Activated T-cell treated with anti-CD3 and anti-CD28 coated beads, Interleukin-2, amount 50 U/mL, for 72 hours (primary cell): ENCODE measurements around the gene FGFR2. TPM values are rescaled to one million over a fixed set of nuclear protein-coding genes. Genes with fewer than 3 reads are reported as not detected.

Source experiments
- ATAC-seq, 2 donors: fragments of 150-1000 bp; cut with Tn5 transposase; replicated peaks in 1 of 2; 2 replicates each; pipeline ENCODE4 v1.10.0; 2021; ENCODE audit warnings: moderate library complexity in 2 of 2, mild to moderate bottlenecking in 1 of 2
- DNase-seq, 2 donors: peaks; one replicate each; pipeline ENCODE4 v3.0.0; 2021 to 2022; ENCODE audit warnings: mixed read lengths in 1 of 2
- H3K27ac Mint-ChIP-seq: one replicate; pipeline ENCODE4 v1.8.0; 2022; ENCODE audit warnings: mild to moderate bottlenecking, moderate library complexity, mixed read lengths
- H3K27me3 Mint-ChIP-seq: one replicate; pipeline ENCODE4 v1.8.0; 2022; ENCODE audit warnings: low read depth, mixed read lengths
- H3K36me3 Mint-ChIP-seq, 2 donors: one replicate each; pipeline ENCODE4 v1.8.0; 2022; ENCODE audit warnings: mixed read lengths in 2 of 2, mild to moderate bottlenecking in 1 of 2; ENCODE audit not compliant: insufficient read depth in 2 of 2
- H3K4me1 Mint-ChIP-seq: one replicate; pipeline ENCODE4 v1.8.0; 2022; ENCODE audit warnings: low read depth, mixed read lengths
- H3K4me3 Mint-ChIP-seq, 2 donors: one replicate each; pipeline ENCODE4 v1.8.0; 2022; ENCODE audit warnings: mild to moderate bottlenecking in 2 of 2, mixed read lengths in 2 of 2, moderate library complexity in 2 of 2
- H3K9me3 Mint-ChIP-seq, 2 donors: one replicate each; pipeline ENCODE4 v1.8.0; 2022; ENCODE audit warnings: mixed read lengths in 2 of 2
- total RNA-seq, 2 donors: library from RNA; stranded (reverse); gene quantifications; one replicate each; pipeline ENCODE4 v1.2.3, GENCODE V29; 2022

FGFR2 gene
- total RNA-seq, 2 donors from 2014 or later: not detected

DNA sequence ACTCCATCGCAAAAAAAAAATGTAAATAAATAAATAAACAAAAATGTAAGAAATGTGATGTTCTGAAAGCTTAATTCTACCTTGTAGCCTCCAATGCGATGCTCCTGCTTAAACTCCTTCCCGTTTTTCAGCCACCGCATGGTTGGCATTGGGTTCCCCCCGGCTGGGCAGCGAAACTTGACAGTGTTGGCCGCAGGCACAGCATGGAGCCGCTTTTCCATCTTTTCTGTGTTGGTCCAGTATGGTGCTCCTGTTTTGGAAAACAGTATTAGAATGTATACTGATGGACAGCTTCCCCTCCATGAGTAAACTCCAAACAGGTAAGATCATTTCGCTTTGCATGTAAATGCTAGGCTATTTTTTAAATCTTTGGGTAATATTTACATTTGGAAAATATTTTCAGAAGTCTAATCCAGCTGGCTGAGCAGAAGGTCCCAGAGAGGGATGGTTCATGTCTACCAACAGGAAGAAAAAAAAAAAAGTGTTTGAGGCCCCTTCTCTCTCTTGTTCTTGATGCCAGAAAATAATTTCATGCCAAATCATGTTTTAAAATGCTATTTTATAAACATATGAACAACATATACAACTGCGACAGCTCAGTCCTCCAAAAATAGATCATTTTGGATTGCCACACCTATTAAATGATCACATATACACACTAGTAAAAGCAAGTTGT is 46.9 kb downstream of the FGFR2 start:
- H3K4me1 Mint-ChIP-seq: no peaks in the 10 kb centered on the region
- no peaks in the 10 kb centered on the region for H3K9me3 Mint-ChIP-seq
- no peak overlapping the region for H3K4me3 Mint-ChIP-seq
- ATAC-seq (no peak), DNase-seq (no peak)
- H3K27ac Mint-ChIP-seq: no peak overlapping the region
- H3K36me3 Mint-ChIP-seq: no peaks in the 10 kb centered on the region
- H3K27me3 Mint-ChIP-seq: no peaks in the 10 kb centered on the region

DNA sequence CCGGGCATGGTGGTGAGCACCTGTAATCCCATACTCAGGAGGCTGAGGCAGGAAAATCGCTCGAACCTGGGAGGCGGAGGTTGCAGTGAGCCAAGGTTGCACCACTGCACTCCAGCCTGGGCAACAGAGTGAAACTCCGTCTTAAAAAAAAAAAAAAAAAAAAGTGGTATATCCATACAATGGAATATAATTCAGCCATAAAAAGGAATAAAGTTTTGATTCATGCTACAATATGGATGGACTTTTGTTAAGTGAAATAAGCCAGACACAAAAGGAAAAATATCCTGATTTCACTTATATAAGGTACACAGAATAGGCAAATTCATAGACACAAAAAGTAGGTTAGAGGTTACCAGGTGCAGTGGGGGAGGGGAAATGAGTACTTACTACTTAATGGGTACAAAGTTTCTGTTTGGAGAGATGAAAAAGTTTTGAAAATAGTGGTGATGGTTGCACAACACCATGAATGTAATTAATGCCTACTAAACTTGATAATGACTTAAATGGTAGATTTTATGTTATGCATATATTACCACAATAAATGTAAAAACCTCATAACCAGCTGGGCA is 53.9 kb downstream of the FGFR2 start:
- no peak overlapping the region for H3K4me3 Mint-ChIP-seq
- no peaks in the 10 kb centered on the region for H3K27me3 Mint-ChIP-seq
- DNase-seq (no peak), ATAC-seq (no peak)
- H3K4me1 Mint-ChIP-seq: no peaks in the 10 kb centered on the region
- no peak overlapping the region for H3K27ac Mint-ChIP-seq
- H3K9me3 Mint-ChIP-seq: no peaks in the 10 kb centered on the region
- no peaks in the 10 kb centered on the region for H3K36me3 Mint-ChIP-seq

DNA sequence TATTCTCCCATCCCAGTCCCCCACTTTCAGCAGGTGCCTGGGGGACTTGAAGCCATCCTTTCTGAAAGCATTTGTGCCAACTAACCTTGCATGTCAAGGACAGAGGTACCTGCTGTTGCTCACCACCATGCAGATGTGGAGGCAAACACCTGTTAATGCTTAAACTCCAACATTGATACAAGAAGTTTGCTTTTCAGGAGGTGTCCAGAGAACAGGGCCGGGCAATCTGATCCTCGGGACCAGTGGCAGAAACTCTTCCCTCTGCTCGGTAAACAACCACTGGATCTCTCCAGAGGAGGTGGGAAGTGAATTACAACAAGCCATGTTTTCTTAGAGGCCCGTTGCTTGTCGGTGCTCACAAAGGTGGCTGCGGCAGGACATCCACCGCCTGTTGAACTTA is 54.7 kb downstream of the FGFR2 start:
- Mint-ChIP-seq H3K4me1 (no peaks in the 10 kb centered on the region), H3K27ac (no peak overlapping the region), H3K27me3 (no peaks in the 10 kb centered on the region)

GRCh38 chr10:121541450-121542120 is 56.7 kb downstream of the FGFR2 start:
- ATAC-seq (no peak), DNase-seq (no peak)

More for the DNA sequence above, 54.7 kb downstream of the FGFR2 start:
- Mint-ChIP-seq H3K4me3 (no peak overlapping the region), H3K9me3 (no peaks in the 10 kb centered on the region), H3K36me3 (no peaks in the 10 kb centered on the region)
- no peak for ATAC-seq
- no peak for DNase-seq

GRCh38 chr10:121540732-121541395 is 57.4 kb downstream of the FGFR2 start:
- no peaks in the 10 kb centered on the region for H3K4me1 Mint-ChIP-seq
- H3K27ac Mint-ChIP-seq: no peak overlapping the region
- no peaks in the 10 kb centered on the region for H3K36me3 Mint-ChIP-seq
- no peak for ATAC-seq
- H3K4me3 Mint-ChIP-seq: no peak overlapping the region
- no peaks in the 10 kb centered on the region for H3K9me3 Mint-ChIP-seq
- no peaks in the 10 kb centered on the region for H3K27me3 Mint-ChIP-seq
- DNase-seq: no peak

More at GRCh38 chr10:121541450-121542120, 56.7 kb downstream of the FGFR2 start:
- H3K27ac Mint-ChIP-seq: no peak overlapping the region
- H3K27me3 Mint-ChIP-seq: no peaks in the 10 kb centered on the region
- H3K4me1 Mint-ChIP-seq: no peaks in the 10 kb centered on the region
- no peaks in the 10 kb centered on the region for H3K36me3 Mint-ChIP-seq
- H3K4me3 Mint-ChIP-seq: no peak overlapping the region
- no peaks in the 10 kb centered on the region for H3K9me3 Mint-ChIP-seq

DNA sequence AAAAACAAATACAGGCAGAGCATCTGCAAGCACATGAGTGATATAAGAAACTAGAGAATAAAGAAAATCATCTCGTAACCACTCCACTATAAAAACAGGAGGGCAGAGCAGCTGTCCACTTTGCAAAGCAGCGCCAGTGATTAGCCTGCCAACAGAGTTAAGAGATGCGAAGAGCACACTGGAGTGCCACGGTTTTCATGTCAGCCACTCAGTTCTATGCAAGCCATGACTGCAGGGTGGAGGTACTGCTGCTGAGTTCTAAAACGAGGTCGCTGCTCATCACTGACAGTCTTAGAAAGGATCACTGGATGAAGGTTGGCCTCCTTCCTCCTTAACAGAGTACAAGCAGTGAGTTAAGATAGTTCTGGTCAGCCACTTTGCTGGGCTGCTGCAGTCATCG is 58.5 kb downstream of the FGFR2 start:
- ATAC-seq: no peak
- H3K9me3 Mint-ChIP-seq: no peaks in the 10 kb centered on the region

GRCh38 chr10:121536310-121536913 is 61.8 kb downstream of the FGFR2 start:
- Mint-ChIP-seq H3K27ac (no peak overlapping the region), H3K4me3 (no peak overlapping the region), H3K27me3 (no peaks in the 10 kb centered on the region), H3K36me3 (no peaks in the 10 kb centered on the region), H3K4me1 (no peaks in the 10 kb centered on the region), H3K9me3 (no peaks in the 10 kb centered on the region)
- DNase-seq (no peak), ATAC-seq (no peak)

More for the DNA sequence above, 58.5 kb downstream of the FGFR2 start:
- DNase-seq: no peak
- H3K27me3 Mint-ChIP-seq: no peaks in the 10 kb centered on the region
- H3K36me3 Mint-ChIP-seq: no peaks in the 10 kb centered on the region
- no peak overlapping the region for H3K27ac Mint-ChIP-seq
- no peak overlapping the region for H3K4me3 Mint-ChIP-seq
- no peaks in the 10 kb centered on the region for H3K4me1 Mint-ChIP-seq

GRCh38 chr10:121535381-121535780 is 62.9 kb downstream of the FGFR2 start:
- Mint-ChIP-seq H3K36me3 (no peaks in the 10 kb centered on the region), H3K9me3 (no peaks in the 10 kb centered on the region), H3K4me1 (no peaks in the 10 kb centered on the region), H3K27me3 (no peaks in the 10 kb centered on the region), H3K27ac (no peak overlapping the region), H3K4me3 (no peak overlapping the region)
- ATAC-seq (no peak), DNase-seq (no peak)

DNA sequence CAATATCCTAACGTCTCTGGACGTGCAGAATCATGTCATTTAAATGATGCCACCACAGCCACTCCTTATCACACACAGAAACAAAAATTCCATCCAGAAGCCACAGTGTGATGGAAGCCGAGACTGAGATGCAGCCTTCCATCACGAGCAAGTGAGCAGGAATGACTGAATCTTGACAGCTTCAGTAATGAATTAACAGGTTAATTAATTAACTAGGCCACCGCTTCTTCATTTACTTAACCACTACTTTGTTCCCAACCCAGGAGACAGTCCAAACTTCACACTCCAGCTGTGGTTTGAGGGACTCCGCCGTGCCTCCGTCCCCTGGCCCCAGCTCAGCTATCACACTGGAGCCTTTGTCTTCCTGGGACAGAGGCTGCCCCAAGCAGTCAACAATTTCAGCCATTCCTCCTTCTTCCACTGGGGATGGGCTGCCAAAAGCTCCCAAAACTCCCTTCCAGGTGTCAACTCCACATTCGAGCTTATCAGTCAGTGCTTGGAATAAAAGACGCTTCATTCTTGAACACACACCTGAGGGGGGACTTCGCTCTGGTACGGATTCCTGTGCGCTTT is 65.9 kb downstream of the FGFR2 start:
- no peaks in the 10 kb centered on the region for H3K9me3 Mint-ChIP-seq
- H3K4me1 Mint-ChIP-seq: no peaks in the 10 kb centered on the region
- H3K27me3 Mint-ChIP-seq: no peaks in the 10 kb centered on the region
- H3K4me3 Mint-ChIP-seq: no peak overlapping the region
- no peaks in the 10 kb centered on the region for H3K36me3 Mint-ChIP-seq
- ATAC-seq: no peak
- no peak for DNase-seq
- no peak overlapping the region for H3K27ac Mint-ChIP-seq

DNA sequence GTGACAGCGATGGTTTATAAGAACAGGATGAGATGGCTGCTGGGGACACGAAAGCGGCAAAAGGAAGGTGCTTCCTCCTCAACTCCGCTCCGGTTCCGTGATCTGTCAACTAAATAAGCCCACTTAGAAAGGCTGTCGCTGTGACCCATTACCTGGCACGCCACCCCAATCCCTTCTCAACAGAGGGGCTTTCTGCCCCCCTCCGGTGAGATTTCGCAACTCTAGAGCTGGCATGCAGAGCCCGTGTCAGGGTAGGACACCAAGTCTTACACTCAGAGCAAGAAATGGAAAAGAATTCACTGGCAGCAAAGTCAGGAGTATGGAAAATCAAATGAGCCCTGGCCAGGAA is 66.4 kb downstream of the FGFR2 start:
- DNase-seq: no peak
- Mint-ChIP-seq H3K9me3 (no peaks in the 10 kb centered on the region), H3K27ac (no peak overlapping the region), H3K4me1 (no peaks in the 10 kb centered on the region), H3K36me3 (no peaks in the 10 kb centered on the region), H3K4me3 (no peak overlapping the region), H3K27me3 (no peaks in the 10 kb centered on the region)
- ATAC-seq: no peak

DNA sequence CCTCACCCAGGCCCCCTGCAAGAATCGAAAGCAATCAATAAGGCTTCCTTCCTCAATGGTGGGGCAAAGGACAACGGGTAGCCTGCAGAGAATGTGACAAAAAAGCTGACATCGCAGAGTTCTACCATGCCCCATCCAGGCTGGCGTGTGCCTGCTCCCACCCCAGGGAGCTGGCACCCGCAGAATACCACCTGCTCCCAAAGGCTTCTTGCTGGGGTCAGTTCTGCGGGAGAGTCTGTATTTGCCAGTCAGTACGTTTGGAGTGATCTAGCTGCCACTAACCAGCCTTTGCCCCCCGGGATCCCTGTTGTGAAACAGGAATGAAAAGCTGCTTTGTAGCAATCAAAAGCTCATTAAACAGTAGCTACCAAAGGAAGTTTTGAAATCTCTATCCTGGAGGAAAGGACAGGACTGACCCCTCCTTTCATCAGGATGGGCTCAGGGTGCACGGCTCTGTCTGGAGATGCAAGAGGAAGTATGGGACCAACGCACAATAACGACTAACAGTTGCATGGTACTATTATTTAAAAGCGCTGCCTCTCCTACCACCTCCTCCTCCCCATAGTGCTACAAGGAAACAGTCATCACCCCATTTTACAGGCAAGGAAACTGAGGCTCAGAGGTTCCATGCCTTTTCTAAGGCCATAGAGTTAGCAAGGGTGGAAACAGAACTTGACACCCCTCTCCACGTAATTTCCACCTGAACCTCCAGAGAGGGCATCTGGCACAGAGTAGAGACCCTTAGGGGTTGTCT is 67.0 kb downstream of the FGFR2 start:
- H3K4me3 Mint-ChIP-seq: no peak overlapping the region
- no peak for DNase-seq
- no peak for ATAC-seq
- no peaks in the 10 kb centered on the region for H3K9me3 Mint-ChIP-seq
- no peaks in the 10 kb centered on the region for H3K27me3 Mint-ChIP-seq
- H3K36me3 Mint-ChIP-seq: no peaks in the 10 kb centered on the region
- H3K4me1 Mint-ChIP-seq: no peaks in the 10 kb centered on the region
- no peak overlapping the region for H3K27ac Mint-ChIP-seq

DNA sequence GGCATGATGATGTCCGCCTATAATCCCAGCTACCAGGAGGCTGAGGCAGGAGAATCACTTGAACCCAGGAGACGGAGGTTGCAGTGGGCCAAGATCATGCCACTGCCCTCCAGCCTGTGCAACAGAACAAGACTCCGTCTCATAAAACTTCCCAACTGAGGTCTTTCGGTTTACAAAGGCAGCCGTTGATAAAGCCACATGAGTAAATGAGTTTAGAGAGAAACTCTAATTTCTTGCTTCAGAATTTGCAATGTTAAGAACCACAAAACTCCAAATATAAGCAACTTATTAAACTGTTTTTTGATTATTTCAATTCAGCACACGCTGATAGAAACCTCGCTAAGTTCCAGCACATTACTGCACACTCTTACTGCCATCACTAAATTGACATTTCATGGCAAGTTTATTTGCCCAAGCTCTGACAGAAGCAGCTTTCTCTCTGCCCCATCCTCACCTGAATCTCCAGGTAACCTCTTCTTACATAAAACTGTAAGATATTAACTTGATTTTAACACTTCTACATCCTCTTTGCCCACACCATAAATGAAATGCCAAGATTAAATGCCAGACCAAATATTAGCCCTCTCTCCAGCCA is 67.7 kb downstream of the FGFR2 start:
- Mint-ChIP-seq H3K4me3 (no peak overlapping the region), H3K36me3 (no peaks in the 10 kb centered on the region), H3K9me3 (no peaks in the 10 kb centered on the region), H3K27ac (no peak overlapping the region), H3K27me3 (no peaks in the 10 kb centered on the region), H3K4me1 (no peaks in the 10 kb centered on the region)
- no peak for ATAC-seq
- no peak for DNase-seq
